Measurements from ENCODE around the gene APOA5.
"Not testable (repeated sequence)": the region's sequence is repeated elsewhere in the genome, so short reads cannot be mapped to it uniquely, and the experiment has no call there.

Gene APOA5

GRCh38 chr11:116826751-116827431, 35.2 kb upstream of the APOA5 start:
- no peak for DNase-seq

- DNase-seq, result no peak
Measured at GRCh38 chr11:116825854-116826750, 34.4 kb upstream of the APOA5 start.

GRCh38 chr11:116825434-116825833, 33.8 kb upstream of the APOA5 start:
- no peak for DNase-seq

GRCh38 chr11:116823031-116823843, 31.6 kb upstream of the APOA5 start, which contains the start of gene APOA4:
Gene APOA4, minus strand, starts transcription at chr11:116823304. Its CDS starts 113 bp downstream, at chr11:116823191.
- no peak for DNase-seq

GRCh38 chr11:116822575-116822974, 30.9 kb upstream of the APOA5 start:
- DNase-seq, result no peak

GRCh38 chr11:116821050-116821918, 29.6 kb upstream of the APOA5 start:
- DNase-seq, result no peak

GRCh38 chr11:116819049-116819448, 27.4 kb upstream of the APOA5 start:
- DNase-seq, result no peak

GRCh38 chr11:116814502-116814901, 22.8 kb upstream of the APOA5 start:
- no peak for DNase-seq

- no peak for DNase-seq
Measured at GRCh38 chr11:116813781-116814471, 22.2 kb upstream of the APOA5 start.

GRCh38 chr11:116813170-116813569, 21.5 kb upstream of the APOA5 start:
- no peak for DNase-seq

GRCh38 chr11:116812109-116812508, 20.4 kb upstream of the APOA5 start:
- DNase-seq, result no peak

GRCh38 chr11:116811194-116811593, 19.5 kb upstream of the APOA5 start:
- no peak for DNase-seq

GRCh38 chr11:116808262-116809175, 16.8 kb upstream of the APOA5 start:
- DNase-seq, result no peak

- no peak for DNase-seq
Measured at GRCh38 chr11:116807601-116808261, 16.1 kb upstream of the APOA5 start.

GRCh38 chr11:116804001-116804400, 12.3 kb upstream of the APOA5 start:
- DNase-seq, result no peak

GRCh38 chr11:116801662-116802061, 10.0 kb upstream of the APOA5 start:
- DNase-seq, result not testable (repeated sequence)

- no peak for DNase-seq
Measured at GRCh38 chr11:116800610-116801009, 8.9 kb upstream of the APOA5 start.

GRCh38 chr11:116798368-116798767, 6.7 kb upstream of the APOA5 start:
- DNase-seq, result no peak

GRCh38 chr11:116797816-116798215, 6.1 kb upstream of the APOA5 start:
- DNase-seq, result no peak

- DNase-seq, result no peak
Measured at GRCh38 chr11:116796548-116796947, 4.9 kb upstream of the APOA5 start.

Data from NCI-H526 (cell line).